GM04504 (cell line): ENCODE data around the gene SEC31A.
A peak's percentile ranks its signal among the peaks of the same experiment; 100 is the strongest.

Experiments
- DNase-seq: peaks from one replicate; pipeline ENCODE4 v3.0.0-alpha.2; 2012; ENCODE audit warnings: low read depth

The SEC31A gene

GRCh38 chr4:82792912-82793649 is 97.9 kb downstream of the SEC31A start:
- DNase-seq: no peak

- no peak for DNase-seq
Measured at GRCh38 chr4:82791179-82791578, 99.8 kb downstream of the SEC31A start.

DNA sequence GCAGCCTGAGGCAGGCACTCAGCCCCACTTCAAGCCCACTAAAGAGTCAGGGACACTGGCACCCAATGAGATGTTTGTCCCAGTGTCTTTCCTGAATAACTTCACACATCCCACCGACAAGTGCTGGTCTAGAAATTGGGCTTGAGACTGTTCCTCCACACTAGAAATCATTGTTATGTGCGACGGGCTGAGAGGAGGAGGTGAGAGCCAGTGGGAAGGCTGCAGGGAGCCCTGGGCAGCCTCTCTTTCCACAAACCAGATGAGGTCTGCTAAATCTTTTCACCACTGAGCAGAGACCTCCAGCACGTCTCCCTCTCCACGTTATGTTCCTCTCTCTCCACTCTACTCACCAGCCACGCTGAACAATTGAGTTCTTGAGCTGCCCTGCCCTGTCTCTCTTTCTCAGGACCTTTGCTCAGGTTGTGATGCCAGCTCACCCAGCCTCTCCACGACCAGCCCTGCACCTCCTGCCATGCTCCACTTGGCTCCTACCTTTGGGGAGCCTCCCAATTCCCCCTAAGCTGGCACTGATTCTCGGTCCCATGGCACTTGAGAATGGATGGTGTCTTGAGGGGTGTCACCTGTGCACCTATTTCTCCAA is 100.8 kb downstream of the SEC31A start:
- DNase-seq: no peak

DNA sequence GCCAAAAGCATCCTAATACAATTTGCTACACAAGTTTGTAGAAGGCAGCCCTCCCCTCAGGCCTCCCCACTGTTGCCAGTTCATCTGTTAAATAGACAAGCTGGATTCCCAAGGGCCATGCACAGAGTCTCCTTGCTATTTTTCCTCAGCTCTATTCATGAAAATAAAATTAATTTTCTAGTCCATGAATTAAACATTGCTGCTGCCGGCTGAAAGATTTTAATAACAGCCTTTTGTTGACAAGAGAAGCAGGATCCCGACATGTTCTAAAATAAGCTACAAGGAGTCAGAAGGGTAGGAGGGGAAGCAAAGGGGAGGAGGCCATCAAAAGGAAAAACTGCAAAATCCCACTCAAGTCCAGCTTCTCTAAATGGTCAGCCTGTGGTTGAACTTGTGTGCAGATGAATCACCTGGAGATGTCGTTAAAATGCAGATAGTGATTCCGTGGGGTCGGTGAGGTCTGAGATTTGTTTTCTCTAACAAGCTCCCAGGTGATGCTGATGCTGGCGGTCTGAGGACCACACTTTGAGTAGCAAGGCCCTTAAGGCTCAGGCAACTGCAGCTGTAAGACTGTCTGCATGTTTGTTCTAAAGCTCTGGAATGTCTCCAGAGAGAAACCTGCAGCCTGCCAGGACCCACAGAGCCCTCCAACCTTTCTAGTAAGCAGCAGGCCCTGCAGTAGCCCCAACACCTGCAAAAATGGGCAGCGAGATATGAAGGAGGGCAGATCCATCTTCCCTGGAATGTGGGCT is 101.8 kb downstream of the SEC31A start:
- no peak for DNase-seq

GRCh38 chr4:82787342-82787741 is 103.6 kb downstream of the SEC31A start:
- DNase-seq: no peak

GRCh38 chr4:82786828-82787227 is 104.1 kb downstream of the SEC31A start:
- no peak for DNase-seq

DNA sequence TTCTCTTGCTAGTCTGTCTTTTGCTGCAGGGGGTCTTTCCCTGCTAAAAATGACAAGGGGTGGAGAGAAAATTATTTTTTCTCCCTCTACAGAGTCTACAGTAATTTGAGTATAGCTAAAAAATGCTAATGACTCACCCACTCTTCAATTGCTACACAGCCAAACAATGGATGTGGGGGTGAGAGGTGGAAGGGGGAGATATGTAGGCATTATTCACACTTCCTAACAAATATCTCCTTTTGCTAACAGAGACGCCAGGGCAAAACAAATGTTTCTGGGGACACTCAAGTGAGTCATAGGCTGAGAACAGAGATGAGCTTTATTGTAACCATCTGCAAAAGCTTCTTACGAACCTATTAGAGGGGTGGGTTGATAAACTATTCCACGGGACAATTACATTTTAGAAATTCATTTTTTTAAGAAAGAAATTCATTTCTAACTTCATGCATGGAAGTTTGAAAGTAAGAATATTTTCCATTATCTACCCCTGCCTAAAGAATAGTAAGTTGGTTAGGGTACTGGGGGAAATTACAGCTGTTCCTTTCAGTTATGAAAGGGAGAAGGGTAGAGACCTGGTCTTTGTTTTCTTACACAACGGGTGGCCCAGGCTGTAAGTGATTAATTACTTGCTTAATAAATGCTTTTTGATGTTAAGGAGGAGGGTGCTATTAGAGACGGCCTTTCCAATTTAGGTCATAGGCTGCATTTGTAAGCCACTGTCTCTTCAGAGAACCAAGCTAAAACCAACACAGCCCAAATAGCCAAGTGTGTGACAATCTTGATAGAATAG is 105.1 kb downstream of the SEC31A start:
- peak; percentile 67 for DNase-seq

- DNase-seq: no peak
Measured at GRCh38 chr4:82784681-82785610, 106.0 kb downstream of the SEC31A start.

GRCh38 chr4:82782626-82783345 is 108.2 kb downstream of the SEC31A start:
- DNase-seq: no peak

DNA sequence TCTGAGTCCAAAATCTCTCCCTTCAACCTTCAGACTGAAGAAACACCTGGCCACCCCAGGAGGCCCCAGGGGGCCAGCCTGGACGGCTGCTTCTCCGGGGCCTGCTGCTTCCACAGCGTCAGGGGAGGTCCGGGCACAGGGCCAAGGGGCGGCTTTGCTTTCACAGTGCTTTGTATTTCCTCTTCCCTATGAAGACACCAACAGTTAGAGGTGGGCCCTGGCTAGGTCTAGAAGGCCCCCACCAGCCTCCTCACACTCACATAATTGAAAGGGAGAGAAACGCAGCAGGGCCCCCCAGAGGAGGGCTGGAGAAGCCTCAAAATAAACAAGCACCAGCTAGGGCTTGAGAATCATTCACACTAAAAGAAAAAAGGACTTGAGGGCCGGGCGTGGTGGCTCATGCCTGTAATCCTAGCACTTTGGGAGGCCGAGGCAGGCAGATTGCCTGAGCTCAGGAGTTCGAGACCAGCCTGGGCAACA is 110.2 kb downstream of the SEC31A start:
- DNase-seq: no peak

DNA sequence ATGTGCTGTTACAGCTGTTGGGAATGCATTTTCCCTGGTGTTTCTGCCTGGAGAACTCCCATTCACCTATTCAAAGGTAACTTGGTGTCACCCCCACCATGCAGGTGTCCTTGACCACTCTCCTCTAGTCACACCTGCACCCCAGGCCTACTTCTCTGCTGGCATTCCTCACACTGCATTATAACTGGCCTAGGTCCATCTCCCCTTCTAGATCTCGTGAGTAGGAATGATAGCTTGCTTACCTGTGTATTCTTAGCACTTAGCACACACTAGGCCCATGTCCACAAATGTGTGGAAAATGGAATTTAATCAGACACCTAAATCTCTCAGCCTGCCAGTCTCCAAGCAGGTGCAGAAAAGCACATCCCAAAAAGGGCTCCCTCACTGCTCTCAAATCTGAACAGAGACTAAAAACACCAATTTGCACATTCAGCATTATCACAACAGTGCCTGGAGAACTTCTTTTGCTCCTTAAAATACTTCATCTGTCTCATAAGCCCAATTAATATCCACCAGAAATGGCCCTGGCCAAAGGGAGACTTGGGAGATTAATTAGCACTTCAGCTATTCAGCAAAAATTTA is 110.7 kb downstream of the SEC31A start:
- no peak for DNase-seq

DNA sequence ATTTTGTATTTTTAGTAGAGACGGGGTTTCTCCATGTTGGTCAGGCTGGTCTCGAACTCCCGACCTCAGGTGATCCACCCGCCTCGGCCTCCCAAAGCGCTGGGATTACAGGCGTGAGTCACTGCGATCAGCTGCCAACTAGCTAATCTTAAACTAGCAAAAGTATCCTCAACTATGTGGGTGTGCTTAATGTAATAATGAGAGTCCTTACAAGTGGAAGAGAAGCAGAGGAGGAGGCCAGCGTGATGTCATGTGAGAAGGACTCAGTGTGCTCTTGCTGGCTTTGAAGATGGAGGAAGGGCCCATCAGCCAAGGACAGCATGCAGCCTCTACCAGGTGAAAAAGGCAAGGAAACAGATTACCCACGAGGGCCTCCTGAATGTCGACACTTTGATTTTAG is 111.9 kb downstream of the SEC31A start:
- DNase-seq: no peak

DNA sequence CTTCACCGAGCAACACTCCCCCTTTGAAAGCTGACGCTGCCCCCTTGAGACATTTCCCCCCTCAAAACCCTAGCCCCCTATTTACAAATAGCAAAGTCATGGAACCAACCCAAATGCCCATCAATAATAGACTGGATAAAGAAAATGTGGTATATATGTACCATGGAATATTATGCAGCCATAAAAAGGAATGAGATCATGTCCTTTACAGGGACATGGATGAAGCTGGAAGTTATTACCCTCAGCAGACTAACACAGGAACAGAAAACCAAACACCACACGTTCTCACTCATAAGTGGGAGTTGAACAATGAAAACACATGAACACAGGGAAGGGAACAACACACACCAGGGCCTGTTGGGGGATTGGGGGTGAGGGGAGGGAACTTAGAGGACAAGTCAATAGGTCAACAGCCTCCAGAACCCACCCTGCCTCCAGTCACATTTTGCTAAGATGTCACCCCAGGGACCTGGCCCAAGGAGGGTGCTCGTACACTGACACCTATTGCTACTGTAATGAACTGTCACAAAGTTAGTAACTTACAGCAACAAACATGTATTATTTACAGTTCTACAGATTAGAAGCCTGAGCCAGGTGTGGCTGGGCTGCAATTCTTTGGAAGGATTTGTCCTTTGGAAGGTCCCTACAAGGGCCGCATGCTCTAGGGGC is 113.0 kb downstream of the SEC31A start:
- no peak for DNase-seq

- DNase-seq: no peak
Measured at GRCh38 chr4:82776925-82777542, 113.9 kb downstream of the SEC31A start.

DNA sequence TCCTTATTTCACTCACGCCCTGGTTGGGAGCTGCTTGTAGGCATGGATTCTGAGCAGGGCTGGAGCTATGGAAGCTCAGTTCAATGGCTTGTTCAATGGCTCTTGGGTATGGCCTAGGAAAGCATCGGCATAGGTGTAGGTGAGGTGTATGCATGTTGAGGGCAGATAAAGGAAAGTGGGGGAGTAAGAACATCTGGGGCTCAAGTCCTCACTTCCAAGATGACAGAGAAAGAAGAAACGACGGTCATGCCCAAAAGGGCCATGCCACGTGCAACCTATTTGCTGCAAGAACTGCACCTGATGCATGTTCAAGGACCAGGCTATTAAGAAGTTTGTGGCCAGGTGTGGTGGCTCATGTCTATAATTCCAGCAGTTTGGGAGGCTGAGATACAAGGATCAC is 115.7 kb downstream of the SEC31A start:
- DNase-seq: no peak

DNA sequence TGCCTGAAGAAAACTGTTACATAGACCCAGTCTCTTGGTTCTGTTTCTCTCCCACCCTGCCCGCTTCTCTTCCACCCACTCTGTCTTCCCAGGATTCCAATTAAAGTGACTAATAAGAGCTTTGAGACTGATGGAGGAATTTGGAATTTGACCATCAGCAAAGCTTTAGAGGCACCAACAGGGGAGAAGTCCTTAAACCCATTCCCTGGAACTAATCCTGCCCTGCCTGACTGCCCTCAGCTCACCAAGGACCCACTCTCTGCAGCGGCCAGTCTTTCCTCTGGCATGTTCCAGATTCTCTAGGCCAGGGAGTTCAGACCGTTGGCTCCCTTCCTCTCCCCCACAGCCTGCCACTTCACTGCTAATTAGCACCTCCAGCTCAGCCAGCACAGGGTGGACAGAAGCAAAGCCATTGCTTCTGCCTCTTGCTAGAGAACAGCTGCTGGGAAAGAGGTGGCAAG is 116.2 kb downstream of the SEC31A start:
- no peak for DNase-seq

GRCh38 chr4:82773057-82773456 is 117.9 kb downstream of the SEC31A start:
- no peak for DNase-seq

DNA sequence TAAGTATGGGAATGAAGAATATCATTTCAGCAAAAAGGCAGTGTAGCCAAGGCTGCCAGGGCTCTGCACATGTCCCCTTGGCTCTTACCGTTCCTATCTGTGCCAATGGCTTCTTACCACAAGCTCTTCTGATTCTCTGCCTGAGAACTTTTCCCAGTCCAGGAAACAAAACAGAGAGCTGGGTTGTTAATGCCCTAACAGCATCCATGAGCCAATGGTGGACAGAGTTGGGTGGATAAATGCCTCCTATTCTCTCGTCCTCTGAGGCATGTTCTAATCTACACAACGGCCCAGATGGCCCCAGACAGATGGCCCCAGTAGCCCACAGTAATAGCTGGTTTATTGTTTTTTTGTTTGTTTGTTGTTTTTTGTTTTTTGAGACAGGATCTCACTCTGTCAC is 120.3 kb downstream of the SEC31A start:
- DNase-seq: no peak
